Measurements from ENCODE around the gene GPR62. TPM values are rescaled to one million over a fixed set of nuclear protein-coding genes. Genes with fewer than 3 reads are reported as not detected.

Gene GPR62
- total and polyA plus RNA-seq, 9 of the 15 experiments (the other 6 are each of a cell fraction or from before 2014, with no cell fraction given), result not detected

DNA sequence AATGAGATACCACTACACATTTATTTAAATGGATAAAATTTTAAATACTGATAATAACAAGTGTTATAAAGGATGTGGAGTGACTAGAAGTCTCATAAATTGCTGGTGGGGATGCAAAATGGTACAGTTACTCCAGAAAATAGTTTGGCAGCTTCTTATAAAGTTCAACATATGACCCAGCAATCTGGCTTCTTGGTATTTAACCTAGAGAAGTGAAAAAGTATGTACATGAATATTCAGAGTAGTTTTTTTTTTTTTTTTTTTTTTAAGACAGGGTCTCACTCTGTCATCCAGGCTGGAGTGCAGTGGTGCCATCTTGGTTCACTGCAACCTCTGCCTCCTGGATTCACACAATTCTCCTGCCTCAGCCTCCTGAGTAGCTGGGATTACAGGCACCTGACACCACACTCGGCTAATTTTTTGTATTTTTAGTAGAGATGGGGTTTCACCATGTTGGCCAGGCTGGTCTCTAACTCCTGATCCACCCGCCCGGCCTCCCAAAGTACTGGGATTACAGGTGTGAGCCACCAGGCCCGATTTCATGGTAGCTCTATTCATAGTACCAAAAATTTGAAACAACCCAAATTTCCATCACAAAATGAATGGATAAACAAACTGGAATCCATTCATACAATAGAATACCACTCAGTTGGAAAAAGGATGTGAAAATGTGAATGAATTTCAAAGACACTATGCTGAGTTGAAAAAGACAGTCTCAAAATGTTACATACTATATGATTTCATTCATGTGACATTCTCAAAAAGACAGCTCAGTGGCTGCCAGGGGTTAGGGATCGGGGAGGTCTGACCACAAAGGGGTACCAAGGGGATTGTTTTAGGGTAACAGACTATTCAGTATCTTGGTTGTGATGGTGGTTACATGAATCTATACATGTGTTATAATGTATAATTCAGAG is 27.9 kb upstream of the GPR62 start (continued):
- TF ChIP-seq ZNF764 (CRISPR knock-in tag; IDR thresholded peaks at IDR 0.05; ENCODE audit: low read depth) (no peak), JUND (IDR thresholded peaks at IDR 0.05; ENCODE audit: borderline replicate concordance, low read depth, low read length) (no peak), JUND (tag; IDR thresholded peaks at IDR 0.05; ENCODE audit: borderline replicate concordance, low read depth, low read length) (no peak)

- Histone ChIP-seq H3K36me3 (ENCODE audit: control insufficient read depth, insufficient read depth, low read length) (peaks cover 5% of the 10 kb centered on the region; the same call in 1 of the 3 replicates), H3K4me1 (replicated peaks in 1 of 2; ENCODE audit: control insufficient read depth in 2 of 2, insufficient read depth in 2 of 2, low read length in 2 of 2) (no peaks in the 10 kb centered on the region), H2AFZ (ENCODE audit: low read depth, low read length) (no peak overlapping the region), H3K9me1 (ENCODE audit: control insufficient read depth, insufficient read depth, low read length) (no peaks in the 10 kb centered on the region), H3K79me2 (ENCODE audit: control insufficient read depth, insufficient read depth, low read length) (no peaks in the 10 kb centered on the region), H3K4me2 (ENCODE audit: insufficient read depth, low read length) (no peak overlapping the region), H3K9me3 (replicated peaks; ENCODE audit: control insufficient read depth, insufficient read depth, low read depth, low read length) (no peaks in the 10 kb centered on the region), H4K20me1 (replicated peaks; ENCODE audit: control insufficient read depth, insufficient read depth, low read length) (no peaks in the 10 kb centered on the region), H3K27ac (ENCODE audit: extremely low read depth, low read depth, low read length) (no peak overlapping the region), H3K27me3 (ENCODE audit: control insufficient read depth in 2 of 2, insufficient read depth in 2 of 2, low read length in 2 of 2) (no peaks in the 10 kb centered on the region), H3K4me3 (no peak overlapping the region), H3K9ac (ENCODE audit: insufficient read depth in 1 of 2, low read depth in 2 of 2, low read length in 2 of 2) (no peak overlapping the region)
- no TSS peak for BruUV-seq (replicated peaks)
- intact Hi-C loops (cut with micrococcal nuclease) (no loop called here), in situ Hi-C loops (cut with MboI) (no loop called here)
- POLR2A ChIA-PET, result no interaction called here
- no peak for DNase-seq (ENCODE audit: extremely low read depth in 1 of 4, low spot score in 3 of 4)
- 4% methylated on average over 6 of the region's 7 CpGs for WGBS (ENCODE audit: insufficient coverage, low coverage, missing lambda C conversion rate)
- CTCF ChIA-PET (ENCODE audit: low intra/inter-chr PET ratio), result no interaction called here
- ATAC-seq, result no peak
- no peak for FAIRE-seq
- TF ChIP-seq, protein P1, sequence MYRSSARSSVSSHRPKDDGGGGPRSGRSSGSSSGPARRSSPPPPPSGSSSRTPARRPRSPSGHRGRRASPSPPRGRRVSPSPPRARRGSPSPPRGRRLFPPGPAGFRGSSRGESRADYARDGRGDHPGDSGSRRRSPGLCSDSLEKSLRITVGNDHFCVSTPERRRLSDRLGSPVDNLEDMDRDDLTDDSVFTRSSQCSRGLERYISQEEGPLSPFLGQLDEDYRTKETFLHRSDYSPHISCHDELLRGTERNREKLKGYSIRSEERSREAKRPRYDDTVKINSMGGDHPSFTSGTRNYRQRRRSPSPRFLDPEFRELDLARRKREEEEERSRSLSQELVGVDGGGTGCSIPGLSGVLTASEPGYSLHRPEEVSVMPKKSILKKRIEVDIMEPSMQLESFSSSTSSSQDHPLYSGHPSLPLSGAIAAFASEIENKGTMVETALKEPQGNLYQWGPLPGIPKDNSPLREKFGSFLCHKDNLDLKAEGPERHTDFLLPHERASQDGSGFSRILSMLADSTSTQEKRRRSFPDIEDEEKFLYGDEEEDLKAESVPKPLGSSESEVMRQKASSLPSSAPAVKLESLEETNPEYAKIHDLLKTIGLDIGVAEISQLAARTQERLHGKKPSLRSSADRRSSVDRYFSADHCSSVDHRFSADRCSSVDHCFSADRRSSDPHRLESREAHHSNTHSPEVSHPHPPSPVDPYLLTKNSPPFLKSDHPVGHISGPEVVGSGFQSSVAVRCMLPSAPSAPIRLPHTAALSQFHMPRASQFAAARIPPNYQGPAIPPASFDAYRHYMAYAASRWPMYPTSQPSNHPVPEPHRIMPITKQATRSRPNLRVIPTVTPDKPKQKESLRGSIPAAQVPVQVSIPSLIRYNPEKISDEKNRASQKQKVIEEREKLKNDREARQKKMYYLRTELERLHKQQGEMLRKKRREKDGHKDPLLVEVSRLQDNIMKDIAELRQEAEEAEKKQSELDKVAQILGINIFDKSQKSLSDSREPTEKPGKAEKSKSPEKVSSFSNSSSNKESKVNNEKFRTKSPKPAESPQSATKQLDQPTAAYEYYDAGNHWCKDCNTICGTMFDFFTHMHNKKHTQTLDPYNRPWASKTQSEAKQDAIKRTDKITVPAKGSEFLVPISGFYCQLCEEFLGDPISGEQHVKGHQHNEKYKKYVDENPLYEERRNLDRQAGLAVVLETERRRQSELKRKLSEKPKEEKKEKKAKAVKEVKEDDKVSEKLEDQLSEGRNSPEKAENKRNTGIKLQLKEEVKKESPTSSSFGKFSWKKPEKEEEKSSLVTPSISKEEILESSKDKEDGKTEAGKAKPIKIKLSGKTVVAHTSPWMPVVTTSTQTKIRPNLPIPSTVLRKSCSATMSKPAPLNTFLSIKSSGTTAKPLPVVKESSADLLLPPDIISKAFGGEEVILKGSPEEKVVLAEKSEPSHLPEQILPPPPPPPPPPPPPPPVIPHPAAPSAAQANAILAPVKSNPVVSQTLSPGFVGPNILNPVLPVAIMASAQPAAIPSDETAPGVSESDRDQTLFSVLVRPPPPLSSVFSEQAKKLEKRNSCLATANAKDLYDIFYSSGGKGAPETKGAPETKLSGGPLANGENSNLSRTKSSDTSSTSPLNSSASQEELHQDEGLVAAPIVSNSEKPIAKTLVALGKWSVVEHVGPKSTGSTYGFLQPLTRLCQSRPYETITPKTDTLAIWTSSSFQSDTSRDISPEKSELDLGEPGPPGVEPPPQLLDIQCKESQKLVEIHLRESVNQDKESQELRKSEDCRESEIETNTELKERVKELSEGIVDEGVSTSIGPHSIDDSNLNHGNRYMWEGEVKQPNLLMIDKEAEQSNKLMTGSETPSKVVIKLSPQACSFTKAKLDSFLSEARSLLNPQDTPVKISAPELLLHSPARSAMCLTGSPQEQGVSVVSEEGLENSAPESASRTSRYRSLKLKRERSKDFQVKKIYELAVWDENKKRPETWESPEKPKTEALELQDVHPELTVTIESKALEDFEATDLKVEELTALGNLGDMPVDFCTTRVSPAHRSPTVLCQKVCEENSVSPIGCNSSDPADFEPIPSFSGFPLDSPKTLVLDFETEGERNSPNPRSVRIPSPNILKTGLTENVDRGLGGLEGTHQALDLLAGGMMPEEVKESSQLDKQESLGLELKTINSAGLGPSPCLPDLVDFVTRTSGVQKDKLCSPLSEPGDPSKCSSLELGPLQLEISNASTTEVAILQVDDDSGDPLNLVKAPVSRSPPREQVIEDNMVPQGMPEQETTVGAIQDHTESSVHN (IDR thresholded peaks at IDR 0.05; ENCODE audit: borderline replicate concordance in 1 of 2, low read depth in 1 of 2), result no peak
- TF ChIP-seq, protein P2, sequence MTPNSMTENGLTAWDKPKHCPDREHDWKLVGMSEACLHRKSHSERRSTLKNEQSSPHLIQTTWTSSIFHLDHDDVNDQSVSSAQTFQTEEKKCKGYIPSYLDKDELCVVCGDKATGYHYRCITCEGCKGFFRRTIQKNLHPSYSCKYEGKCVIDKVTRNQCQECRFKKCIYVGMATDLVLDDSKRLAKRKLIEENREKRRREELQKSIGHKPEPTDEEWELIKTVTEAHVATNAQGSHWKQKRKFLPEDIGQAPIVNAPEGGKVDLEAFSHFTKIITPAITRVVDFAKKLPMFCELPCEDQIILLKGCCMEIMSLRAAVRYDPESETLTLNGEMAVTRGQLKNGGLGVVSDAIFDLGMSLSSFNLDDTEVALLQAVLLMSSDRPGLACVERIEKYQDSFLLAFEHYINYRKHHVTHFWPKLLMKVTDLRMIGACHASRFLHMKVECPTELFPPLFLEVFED (CRISPR knock-in tag; conservative IDR thresholded peaks at IDR 0.05), result no peak
- TF ChIP-seq UBTF (IDR thresholded peaks at IDR 0.05; ENCODE audit: borderline replicate concordance in 1 of 2, low read depth in 2 of 2, low read length in 2 of 2), result no peak
These were observed 26.7 kb upstream of the GPR62 start for GRCh38 chr3:51928438-51928837.

Data from K562 (cell line).